ENCODE measurements around the gene QSOX2.

The QSOX2 gene

GRCh38 chr9:136216541-136217244 lies 28.9 kb downstream of the QSOX2 start:
- no peaks in the 10 kb centered on the region for H3F3A ChIP-seq (ENCODE audit: insufficient read depth, low read length)
- no peak overlapping the region for H3K9ac ChIP-seq (ENCODE audit: low read length)
- no peak for TF ChIP-seq EZH2 (optimal IDR thresholded peaks at IDR 0.05; ENCODE audit: low read depth, low read length)
- TF ChIP-seq, protein P1, sequence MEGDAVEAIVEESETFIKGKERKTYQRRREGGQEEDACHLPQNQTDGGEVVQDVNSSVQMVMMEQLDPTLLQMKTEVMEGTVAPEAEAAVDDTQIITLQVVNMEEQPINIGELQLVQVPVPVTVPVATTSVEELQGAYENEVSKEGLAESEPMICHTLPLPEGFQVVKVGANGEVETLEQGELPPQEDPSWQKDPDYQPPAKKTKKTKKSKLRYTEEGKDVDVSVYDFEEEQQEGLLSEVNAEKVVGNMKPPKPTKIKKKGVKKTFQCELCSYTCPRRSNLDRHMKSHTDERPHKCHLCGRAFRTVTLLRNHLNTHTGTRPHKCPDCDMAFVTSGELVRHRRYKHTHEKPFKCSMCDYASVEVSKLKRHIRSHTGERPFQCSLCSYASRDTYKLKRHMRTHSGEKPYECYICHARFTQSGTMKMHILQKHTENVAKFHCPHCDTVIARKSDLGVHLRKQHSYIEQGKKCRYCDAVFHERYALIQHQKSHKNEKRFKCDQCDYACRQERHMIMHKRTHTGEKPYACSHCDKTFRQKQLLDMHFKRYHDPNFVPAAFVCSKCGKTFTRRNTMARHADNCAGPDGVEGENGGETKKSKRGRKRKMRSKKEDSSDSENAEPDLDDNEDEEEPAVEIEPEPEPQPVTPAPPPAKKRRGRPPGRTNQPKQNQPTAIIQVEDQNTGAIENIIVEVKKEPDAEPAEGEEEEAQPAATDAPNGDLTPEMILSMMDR (IDR thresholded peaks at IDR 0.05; ENCODE audit: low read length): no peak
- TF ChIP-seq EZH2phosphoT487 (IDR thresholded peaks at IDR 0.05; ENCODE audit: low read length): no peak
- no peaks in the 10 kb centered on the region for H3K9me2 ChIP-seq (replicated peaks; ENCODE audit: insufficient read depth, low read length)
- H3K27me3 ChIP-seq (replicated peaks; ENCODE audit: insufficient read depth, low read length): no peaks in the 10 kb centered on the region
- no peaks in the 10 kb centered on the region; the same call in 1 of the 2 replicates for H3K79me2 ChIP-seq (ENCODE audit: low read length)
- H3K36me3 ChIP-seq (replicated peaks; ENCODE audit: insufficient read depth, low read length): no peaks in the 10 kb centered on the region; the same call in 1 of the 2 replicates
- H3K27ac ChIP-seq (ENCODE audit: low read length): no peak overlapping the region
- DNase-seq: no peak
- no peaks in the 10 kb centered on the region for H4K20me1 ChIP-seq (ENCODE audit: insufficient read depth, low read length)
- no peaks in the 10 kb centered on the region for H3K4me1 ChIP-seq (ENCODE audit: low read length)
- H3K4me3 ChIP-seq (ENCODE audit: low read length): no peak overlapping the region
- no peak overlapping the region for H3K4me2 ChIP-seq (ENCODE audit: low read depth, low read length)
- no peaks in the 10 kb centered on the region for H3K9me3 ChIP-seq (replicated peaks; ENCODE audit: insufficient read depth, low read length)
- H2AFZ ChIP-seq (ENCODE audit: low read length): no peak overlapping the region

GRCh38 chr9:136213733-136214132 lies 31.9 kb downstream of the QSOX2 start:
- no peak overlapping the region for H3K4me3 ChIP-seq (ENCODE audit: low read length)
- H3K4me1 ChIP-seq (ENCODE audit: low read length): no peaks in the 10 kb centered on the region
- no peaks in the 10 kb centered on the region; the same call in 1 of the 2 replicates for H3K36me3 ChIP-seq (replicated peaks; ENCODE audit: insufficient read depth, low read length)
- no peaks in the 10 kb centered on the region for H3K9me2 ChIP-seq (replicated peaks; ENCODE audit: insufficient read depth, low read length)
- no peak for TF ChIP-seq EZH2 (optimal IDR thresholded peaks at IDR 0.05; ENCODE audit: low read depth, low read length)
- TF ChIP-seq, protein P1 (IDR thresholded peaks at IDR 0.05; ENCODE audit: low read length): no peak
- no peak for TF ChIP-seq EZH2phosphoT487 (IDR thresholded peaks at IDR 0.05; ENCODE audit: low read length)
- no peak overlapping the region for H3K27ac ChIP-seq (ENCODE audit: low read length)
- H2AFZ ChIP-seq (ENCODE audit: low read length): no peak overlapping the region
- H3K27me3 ChIP-seq (replicated peaks; ENCODE audit: insufficient read depth, low read length): no peaks in the 10 kb centered on the region
- H3K79me2 ChIP-seq (ENCODE audit: low read length): no peaks in the 10 kb centered on the region
- no peak overlapping the region for H3K9ac ChIP-seq (ENCODE audit: low read length)
- no peak for DNase-seq
- no peak overlapping the region for H3K4me2 ChIP-seq (ENCODE audit: low read depth, low read length)
- H4K20me1 ChIP-seq (ENCODE audit: insufficient read depth, low read length): no peaks in the 10 kb centered on the region
- H3K9me3 ChIP-seq (replicated peaks; ENCODE audit: insufficient read depth, low read length): no peaks in the 10 kb centered on the region
- no peaks in the 10 kb centered on the region for H3F3A ChIP-seq (ENCODE audit: insufficient read depth, low read length)

DNA sequence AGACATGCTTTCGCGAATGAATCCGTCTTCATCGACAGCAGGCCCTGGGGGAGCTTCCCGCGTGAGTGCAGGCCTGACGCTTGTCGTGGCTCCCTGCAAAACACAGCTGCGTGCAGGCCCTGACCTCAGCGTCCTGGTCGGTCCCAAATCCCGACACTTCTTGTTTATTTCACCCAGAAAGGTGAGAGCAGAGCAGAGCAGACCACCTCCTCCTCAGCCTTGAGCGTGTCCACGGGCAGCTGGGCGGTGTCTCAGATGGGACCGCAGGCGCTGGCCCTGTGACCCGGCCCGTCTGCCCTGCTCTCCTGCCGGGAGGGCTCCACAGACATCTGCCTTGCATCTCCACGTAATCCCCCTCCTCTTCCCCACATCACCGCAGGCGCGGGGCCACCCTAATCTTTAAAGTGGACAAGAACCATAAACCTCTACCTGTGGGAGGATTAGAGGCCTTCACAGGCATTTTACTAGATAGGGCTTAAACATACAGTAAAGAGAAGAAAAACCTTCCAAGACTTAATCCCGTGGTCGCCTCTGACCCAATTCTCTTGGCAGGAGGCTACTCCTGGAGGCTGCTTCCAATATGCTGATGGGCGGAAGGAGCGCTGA lies 33.2 kb downstream of the QSOX2 start:
- no peaks in the 10 kb centered on the region for H3K9me2 ChIP-seq (replicated peaks; ENCODE audit: insufficient read depth, low read length)
- H3K4me2 ChIP-seq (ENCODE audit: low read depth, low read length): no peak overlapping the region
- no peak overlapping the region for H3K27ac ChIP-seq (ENCODE audit: low read length)
- no peaks in the 10 kb centered on the region for H3K79me2 ChIP-seq (ENCODE audit: low read length)
- H3F3A ChIP-seq (ENCODE audit: insufficient read depth, low read length): no peaks in the 10 kb centered on the region
- H3K27me3 ChIP-seq (replicated peaks; ENCODE audit: insufficient read depth, low read length): no peaks in the 10 kb centered on the region
- H3K4me3 ChIP-seq (ENCODE audit: low read length): no peak overlapping the region
- TF ChIP-seq EZH2phosphoT487 (IDR thresholded peaks at IDR 0.05; ENCODE audit: low read length): no peak
- DNase-seq: no peak
- H3K9me3 ChIP-seq (replicated peaks; ENCODE audit: insufficient read depth, low read length): no peaks in the 10 kb centered on the region
- H3K9ac ChIP-seq (ENCODE audit: low read length): no peak overlapping the region
- no peaks in the 10 kb centered on the region; the same call in 1 of the 2 replicates for H3K36me3 ChIP-seq (replicated peaks; ENCODE audit: insufficient read depth, low read length)
- H2AFZ ChIP-seq (ENCODE audit: low read length): no peak overlapping the region
- H3K4me1 ChIP-seq (ENCODE audit: low read length): no peaks in the 10 kb centered on the region
- no peaks in the 10 kb centered on the region for H4K20me1 ChIP-seq (ENCODE audit: insufficient read depth, low read length)
